ENCODE measurements around the gene ZNF436. TPM values are rescaled to one million over a fixed set of nuclear protein-coding genes. Genes with fewer than 3 reads are reported as not detected.
A peak's percentile ranks its signal among the peaks of the same experiment; 100 is the strongest.

The ZNF436 gene
- total and polyA plus RNA-seq, 3 experiments from 2014 or later, result 4.9 to 6.4 (median 5.9) TPM

DNA sequence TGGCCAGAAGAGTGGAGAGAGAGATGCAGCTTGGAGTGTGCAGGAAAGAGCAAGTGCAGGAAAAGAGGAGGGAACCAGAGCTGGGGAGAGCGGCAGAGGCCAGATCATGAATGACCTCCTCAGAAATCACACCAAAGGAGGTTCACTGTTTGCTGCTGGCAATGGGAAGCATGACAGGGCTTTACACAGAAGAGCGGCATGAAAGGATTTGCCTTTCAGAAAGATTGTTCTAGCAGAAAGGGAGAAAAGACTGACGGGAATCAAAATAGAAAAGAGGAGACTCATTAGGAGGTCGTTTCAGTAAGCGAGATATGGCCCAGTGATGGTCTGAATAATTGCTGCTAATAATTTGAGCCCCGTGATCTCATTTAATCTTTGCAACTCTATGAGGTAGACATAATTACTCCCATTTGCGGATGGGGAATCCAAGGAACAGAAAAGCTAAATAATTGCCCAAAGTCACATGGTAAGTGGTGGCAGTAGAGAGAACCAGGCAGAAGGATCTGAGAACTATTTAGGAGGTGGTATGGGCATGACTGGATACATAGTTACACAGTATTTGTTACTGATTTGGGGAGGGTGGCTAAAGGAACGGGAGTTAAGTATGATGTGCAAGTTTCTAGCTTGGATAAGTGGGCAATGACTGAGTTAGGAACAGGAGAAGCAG lies 13.0 kb downstream of the ZNF436 start:
- H3K4me3 Mint-ChIP-seq, result no peak overlapping the region
- no peaks in the 10 kb centered on the region for H3K36me3 ChIP-seq (ENCODE audit: insufficient read depth, low read length)
- H3K27me3 Mint-ChIP-seq, result no peaks in the 10 kb centered on the region
- H3K9me3 Mint-ChIP-seq, result peaks cover 20 to 27% (median 26%) of the 10 kb centered on the region in 5 donors
- H3K4me1 Mint-ChIP-seq, result peaks cover 3 to 5% (median 4%) of the 10 kb centered on the region in 3 donors
- POLR2A ChIA-PET, result no interaction called here
- peaks cover 17 to 38% (median 23%) of the 10 kb centered on the region in 3 donors for H3K36me3 Mint-ChIP-seq
- H3K9me3 ChIP-seq (ENCODE audit: low read length), result peaks cover 12% of the 10 kb centered on the region
- DNase-seq, result no peak
- no peaks in the 10 kb centered on the region for H3K4me1 ChIP-seq (ENCODE audit: insufficient read depth, low read length)
- CTCF ChIA-PET, result no interaction called here
- no peak overlapping the region for H3K4me3 ChIP-seq (ENCODE audit: low read length)
- no peak overlapping the region for H3K27ac ChIP-seq (ENCODE audit: low read depth, low read length)
- peak overlapping the region in 1 of 8 donors; percentile 61 for H3K27ac Mint-ChIP-seq
- H3K27me3 ChIP-seq (ENCODE audit: insufficient read depth, low read length, poor library complexity, severe bottlenecking), result no peaks in the 10 kb centered on the region

DNA sequence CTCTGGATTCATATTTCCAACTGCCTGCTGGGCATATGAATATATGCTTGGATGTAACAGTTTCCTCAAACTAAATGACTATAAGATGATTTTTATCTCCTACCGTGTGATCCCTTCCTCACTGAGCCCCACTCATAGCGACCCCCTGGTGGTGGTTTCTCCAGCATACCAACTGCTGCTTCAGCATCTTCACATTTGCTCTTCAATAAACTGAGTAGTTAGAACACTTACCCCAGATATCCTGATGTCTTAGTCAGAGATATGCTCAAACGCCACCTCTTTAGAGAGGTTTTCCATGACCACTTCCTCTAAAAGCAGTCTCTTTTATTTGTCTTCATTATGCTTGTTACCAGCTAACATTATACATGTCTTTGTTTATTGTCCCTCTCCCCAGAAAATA lies 15.4 kb downstream of the ZNF436 start:
- H3K4me3 Mint-ChIP-seq, result no peak overlapping the region
- ChIA-PET CTCF (interaction anchor here (1.8 kb wide), 1 partner anchor 9 kb away, joined by 4 read pairs; no protein-coding TSS in a partner anchor), POLR2A (interaction anchor here (0.7 kb wide), 1 partner anchor 16 kb away, joined by 3 read pairs; the partner anchor contains the start of gene ZNF436)
- H3K27me3 Mint-ChIP-seq, result no peaks in the 10 kb centered on the region
- Histone ChIP-seq H3K4me1 (ENCODE audit: insufficient read depth, low read length) (no peaks in the 10 kb centered on the region), H3K9me3 (ENCODE audit: low read length) (no peaks in the 10 kb centered on the region), H3K4me3 (ENCODE audit: low read length) (no peak overlapping the region), H3K36me3 (ENCODE audit: insufficient read depth, low read length) (no peaks in the 10 kb centered on the region), H3K27me3 (ENCODE audit: insufficient read depth, low read length, poor library complexity, severe bottlenecking) (no peaks in the 10 kb centered on the region), H3K27ac (ENCODE audit: low read depth, low read length) (no peak overlapping the region)
- peaks cover 0 to 5% (median 3%) of the 10 kb centered on the region in 5 donors for H3K9me3 Mint-ChIP-seq
- no peak overlapping the region for H3K27ac Mint-ChIP-seq
- no peak for DNase-seq
- peaks cover 3 to 5% (median 4%) of the 10 kb centered on the region in 3 donors for H3K4me1 Mint-ChIP-seq
- peaks cover 2 to 15% (median 3%) of the 10 kb centered on the region in 3 donors for H3K36me3 Mint-ChIP-seq

DNA sequence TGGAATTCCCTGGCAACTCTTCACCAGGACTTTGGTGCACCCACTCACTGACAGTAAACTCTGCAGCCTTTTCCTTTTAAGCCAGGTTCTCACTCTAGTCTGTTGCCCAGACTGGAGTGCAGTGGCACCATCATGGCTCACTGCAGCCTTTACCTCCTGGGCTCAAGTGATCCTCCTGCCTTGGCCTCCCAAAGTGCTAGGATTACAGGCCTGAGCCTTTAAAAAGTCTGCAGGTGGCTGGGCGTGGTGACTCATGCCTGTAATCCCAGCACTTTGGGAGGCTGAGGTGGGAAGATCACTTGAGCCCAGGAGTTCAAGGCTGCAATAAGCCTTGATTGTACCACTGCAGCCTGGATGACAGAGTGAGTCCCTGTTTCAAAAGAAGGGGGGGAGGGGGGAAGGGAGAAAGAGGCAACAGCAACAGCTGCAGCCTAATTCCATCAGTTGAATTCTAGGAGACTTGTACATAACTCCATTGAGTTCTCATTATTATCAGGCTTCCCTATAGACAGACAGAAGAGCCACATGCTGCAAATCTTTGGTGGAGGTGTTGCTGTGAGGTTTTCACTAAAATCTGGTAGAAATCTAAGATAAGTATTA lies 17.4 kb downstream of the ZNF436 start:
- H3K27ac ChIP-seq (ENCODE audit: low read depth, low read length), result no peak overlapping the region
- no peaks in the 10 kb centered on the region for H3K4me1 ChIP-seq (ENCODE audit: insufficient read depth, low read length)
- no peaks in the 10 kb centered on the region for H3K9me3 ChIP-seq (ENCODE audit: low read length)
- peaks cover 3 to 5% (median 4%) of the 10 kb centered on the region in 3 donors for H3K4me1 Mint-ChIP-seq
- ChIA-PET POLR2A (no interaction called here), CTCF (no interaction called here)
- H3K4me3 ChIP-seq (ENCODE audit: low read length), result no peak overlapping the region
- no peaks in the 10 kb centered on the region for H3K27me3 ChIP-seq (ENCODE audit: insufficient read depth, low read length, poor library complexity, severe bottlenecking)
- no peaks in the 10 kb centered on the region for H3K27me3 Mint-ChIP-seq
- H3K36me3 Mint-ChIP-seq, result peaks cover 0 to 3% (median 0%) of the 10 kb centered on the region in 3 donors
- H3K9me3 Mint-ChIP-seq, result peaks cover 0 to 3% (median 0%) of the 10 kb centered on the region in 5 donors
- H3K27ac Mint-ChIP-seq, result no peak overlapping the region
- no peaks in the 10 kb centered on the region for H3K36me3 ChIP-seq (ENCODE audit: insufficient read depth, low read length)
- no peak for DNase-seq
- H3K4me3 Mint-ChIP-seq, result no peak overlapping the region

DNA sequence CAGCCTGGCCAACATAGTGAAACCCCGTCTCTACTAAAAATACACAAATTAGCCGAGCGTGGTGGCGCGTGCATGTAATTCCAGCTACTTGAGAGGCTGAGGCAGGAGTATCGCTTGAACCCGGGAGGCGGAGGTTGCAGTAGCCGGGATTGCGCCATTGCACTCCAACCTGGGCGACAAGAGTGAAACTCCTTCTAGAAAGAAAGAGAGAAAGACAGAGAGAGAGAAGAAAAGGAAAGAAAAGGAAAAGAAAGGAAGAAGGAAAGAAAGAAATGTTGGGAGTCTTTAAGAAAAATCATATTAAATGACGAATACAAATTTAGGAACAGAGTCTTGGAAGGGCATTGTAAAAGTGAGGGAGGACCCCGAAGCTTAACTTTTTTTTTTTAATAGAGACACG lies 23.7 kb downstream of the ZNF436 start:
- ChIA-PET CTCF (interaction anchor here (1.6 kb wide), 1 partner anchor 8 kb away, joined by 4 read pairs; no protein-coding TSS in a partner anchor), POLR2A (interaction anchor here (0.7 kb wide), 1 partner anchor 141 kb away, joined by 5 read pairs; no protein-coding TSS in a partner anchor)
- Histone ChIP-seq H3K36me3 (ENCODE audit: insufficient read depth, low read length) (no peaks in the 10 kb centered on the region), H3K27me3 (ENCODE audit: insufficient read depth, low read length, poor library complexity, severe bottlenecking) (no peaks in the 10 kb centered on the region), H3K4me3 (ENCODE audit: low read length) (no peak overlapping the region), H3K4me1 (ENCODE audit: insufficient read depth, low read length) (peaks cover 19% of the 10 kb centered on the region), H3K27ac (ENCODE audit: low read depth, low read length) (no peak overlapping the region), H3K9me3 (ENCODE audit: low read length) (no peaks in the 10 kb centered on the region)
- Mint-ChIP-seq H3K4me1 (peaks cover 27 to 32% (median 32%) of the 10 kb centered on the region in 3 donors), H3K27me3 (no peaks in the 10 kb centered on the region), H3K9me3 (no peaks in the 10 kb centered on the region), H3K4me3 (peak overlapping the region; percentile 6 to 80 (median 52)), H3K36me3 (peaks cover 0 to 12% (median 0%) of the 10 kb centered on the region in 3 donors), H3K27ac (peak overlapping the region in 5 of 8 donors; percentile 2 to 94 (median 32))
- no peak for DNase-seq

DNA sequence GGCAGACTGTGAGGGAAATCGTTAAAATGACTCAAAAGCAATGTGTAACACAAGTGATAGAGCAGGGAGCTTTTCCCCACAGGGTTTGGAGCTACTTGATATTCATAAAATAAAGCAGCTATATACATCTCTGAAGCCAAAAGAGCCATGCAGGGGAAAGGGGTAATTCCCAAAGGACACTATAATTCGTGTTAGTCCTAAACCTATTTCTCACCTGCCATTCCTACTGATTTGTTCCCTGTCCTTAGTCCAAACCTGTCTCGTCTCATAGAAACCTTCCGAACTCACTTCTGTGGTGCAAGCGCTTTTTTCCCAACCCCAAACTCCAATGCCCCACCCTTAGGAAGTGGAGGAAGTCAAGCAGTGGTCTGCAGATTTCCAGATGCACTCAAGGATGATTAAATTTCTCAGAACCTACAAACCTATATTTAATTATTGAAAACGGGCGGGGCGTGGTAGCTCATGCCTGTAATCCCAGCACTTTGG lies 24.6 kb downstream of the ZNF436 start:
- Mint-ChIP-seq H3K4me3 (peak overlapping the region; percentile 87 to 97 (median 94)), H3K27ac (peak overlapping the region; percentile 90 to 98 (median 96)), H3K27me3 (no peaks in the 10 kb centered on the region), H3K36me3 (peaks cover 0 to 16% (median 2%) of the 10 kb centered on the region in 3 donors), H3K4me1 (peaks cover 36 to 41% (median 41%) of the 10 kb centered on the region in 3 donors), H3K9me3 (no peaks in the 10 kb centered on the region)
- peak overlapping the region; percentile 81 for H3K4me3 ChIP-seq (ENCODE audit: low read length)
- H3K27ac ChIP-seq (ENCODE audit: low read depth, low read length), result peak overlapping the region; percentile 79
- CTCF ChIA-PET, result interaction anchor here (0.6 to 1.6 kb wide), 4 partner anchors 9 to 152 kb away, joined by 3 to 4 read pairs (median 4); no protein-coding TSS in a partner anchor
- H3K27me3 ChIP-seq (ENCODE audit: insufficient read depth, low read length, poor library complexity, severe bottlenecking), result no peaks in the 10 kb centered on the region
- POLR2A ChIA-PET, result interaction anchor here (1.2 to 1.7 kb wide), 2 partner anchors 23 to 346 kb away, joined by 3 to 53 read pairs; partner anchors contain the start of genes RPL11 and ZNF436
- H3K9me3 ChIP-seq (ENCODE audit: low read length), result no peaks in the 10 kb centered on the region
- no peaks in the 10 kb centered on the region for H3K36me3 ChIP-seq (ENCODE audit: insufficient read depth, low read length)
- DNase-seq, result no peak
- H3K4me1 ChIP-seq (ENCODE audit: insufficient read depth, low read length), result peaks cover 28% of the 10 kb centered on the region

DNA sequence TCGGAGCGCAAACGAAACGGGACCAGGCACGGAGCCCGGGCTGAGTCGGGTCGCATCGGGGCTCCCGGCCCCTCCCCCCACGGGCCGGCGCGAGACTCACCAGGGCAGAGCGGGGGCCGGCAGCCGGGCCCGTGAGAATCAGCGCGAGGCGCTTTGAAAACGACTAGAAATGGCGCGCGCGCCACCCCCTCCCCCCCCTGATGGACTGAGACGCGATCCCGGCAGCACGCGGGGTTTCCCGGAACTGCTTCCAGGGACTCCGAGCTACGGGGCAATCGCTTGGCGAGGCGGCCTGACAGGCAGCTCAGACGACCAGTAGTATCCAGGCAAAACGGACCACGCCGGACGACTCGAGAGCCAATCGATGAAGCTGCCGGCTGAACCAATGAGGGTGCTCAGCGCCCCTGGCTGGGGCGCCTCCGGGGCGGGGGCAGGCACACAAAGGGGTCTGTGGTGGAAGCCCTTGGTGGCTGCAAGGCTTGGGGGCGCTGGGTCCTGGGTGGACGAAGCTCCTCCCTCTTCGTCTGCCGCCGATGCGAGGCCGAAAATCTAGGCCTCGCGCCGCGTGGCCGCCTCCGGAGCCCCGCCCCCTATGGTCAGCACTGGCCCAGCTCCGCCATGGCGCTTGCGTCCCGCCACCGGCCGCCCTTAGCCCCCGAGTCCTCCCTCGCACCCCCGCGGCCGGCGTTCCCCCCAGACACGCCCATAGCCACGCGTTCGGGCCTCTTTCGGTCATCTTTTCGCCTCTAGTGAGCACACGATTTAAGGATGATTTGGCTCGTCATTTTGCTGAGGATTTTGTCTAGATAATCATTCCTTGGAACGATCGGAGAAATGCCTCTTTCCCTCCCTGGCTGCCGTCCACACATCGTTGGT lies 25.3 kb downstream of the ZNF436 start, which contains the start of gene HNRNPR:
Gene HNRNPR, minus strand, starts transcription at position 174 of the 876 bp plus-strand sequence. CDS start 3,276 bp downstream, outside the sequence.
- Mint-ChIP-seq H3K4me3 (peak within 1 kb of the TSS; percentile 87 to 97 (median 95)), H3K27ac (peak within 1 kb of the TSS; percentile 90 to 98 (median 96)), H3K9me3 (no peaks in the 10 kb centered on the region), H3K27me3 (no peaks in the 10 kb centered on the region), H3K36me3 (peaks cover 0 to 20% (median 2%) of the 10 kb centered on the region in 3 donors), H3K4me1 (peaks cover 42 to 48% (median 48%) of the 10 kb centered on the region in 3 donors)
- no peaks in the 10 kb centered on the region for H3K36me3 ChIP-seq (ENCODE audit: insufficient read depth, low read length)
- POLR2A ChIA-PET, result interaction anchor here (0.6 to 1.7 kb wide), 13 partner anchors 10 to 1317 kb away, joined by 3 to 53 read pairs (median 5); partner anchors contain the start of genes E2F2, PITHD1, PNRC2 and RPL11
- H3K27me3 ChIP-seq (ENCODE audit: insufficient read depth, low read length, poor library complexity, severe bottlenecking), result no peaks in the 10 kb centered on the region
- peak; percentile 96 to 99 (median 99) for DNase-seq
- no peaks in the 10 kb centered on the region for H3K9me3 ChIP-seq (ENCODE audit: low read length)
- H3K4me1 ChIP-seq (ENCODE audit: insufficient read depth, low read length), result peaks cover 35% of the 10 kb centered on the region
- CTCF ChIA-PET, result interaction anchor here (0.5 to 1.6 kb wide), 7 partner anchors 10 to 194 kb away, joined by 3 to 4 read pairs (median 4); partner anchors contain the start of gene ZNF436
- peak within 1 kb of the TSS; percentile 79 for H3K27ac ChIP-seq (ENCODE audit: low read depth, low read length)
- H3K4me3 ChIP-seq (ENCODE audit: low read length), result peak within 1 kb of the TSS; percentile 81
